ENCODE measurements around the gene CD101.

Gene CD101

GRCh38 chr1:117076648-117077047 is 75.1 kb downstream of the CD101 start:
- Histone ChIP-seq H3K4me1 (ENCODE audit: control insufficient read depth, insufficient read depth, low read length) (no peaks in the 10 kb centered on the region), H3K27ac (ENCODE audit: low read depth, low read length) (no peak overlapping the region), H3K36me3 (ENCODE audit: control insufficient read depth, insufficient read depth, low read length) (peaks cover 92% of the 10 kb centered on the region)

GRCh38 chr1:117077267-117077666 is 75.7 kb downstream of the CD101 start:
- H3K36me3 ChIP-seq (ENCODE audit: control insufficient read depth, insufficient read depth, low read length), result peaks cover 93% of the 10 kb centered on the region
- no peak overlapping the region for H3K27ac ChIP-seq (ENCODE audit: low read depth, low read length)
- H3K9ac ChIP-seq (ENCODE audit: low read depth, low read length), result no peak overlapping the region

More at GRCh38 chr1:117076648-117077047, 75.1 kb downstream of the CD101 start:
- no peak overlapping the region for H3K9ac ChIP-seq (ENCODE audit: low read depth, low read length)
- H3K4me3 ChIP-seq (ENCODE audit: low read depth, low read length), result no peak overlapping the region
- H3K27me3 ChIP-seq (ENCODE audit: control insufficient read depth, insufficient read depth, low read length), result no peaks in the 10 kb centered on the region
- no peaks in the 10 kb centered on the region for H3K9me3 ChIP-seq (ENCODE audit: control insufficient read depth, insufficient read depth, low read length)

GRCh38 chr1:117079737-117080136 is 78.2 kb downstream of the CD101 start:
- no peaks in the 10 kb centered on the region for H3K27me3 ChIP-seq (ENCODE audit: control insufficient read depth, insufficient read depth, low read length)
- H3K36me3 ChIP-seq (ENCODE audit: control insufficient read depth, insufficient read depth, low read length), result peaks cover 95% of the 10 kb centered on the region
- no peaks in the 10 kb centered on the region for H3K9me3 ChIP-seq (ENCODE audit: control insufficient read depth, insufficient read depth, low read length)
- H3K27ac ChIP-seq (ENCODE audit: low read depth, low read length), result no peak overlapping the region
- H3K4me1 ChIP-seq (ENCODE audit: control insufficient read depth, insufficient read depth, low read length), result no peaks in the 10 kb centered on the region
- H3K4me3 ChIP-seq (ENCODE audit: low read depth, low read length), result no peak overlapping the region
- H3K9ac ChIP-seq (ENCODE audit: low read depth, low read length), result no peak overlapping the region

More at GRCh38 chr1:117077267-117077666, 75.7 kb downstream of the CD101 start:
- Histone ChIP-seq H3K9me3 (ENCODE audit: control insufficient read depth, insufficient read depth, low read length) (no peaks in the 10 kb centered on the region), H3K4me3 (ENCODE audit: low read depth, low read length) (no peak overlapping the region), H3K4me1 (ENCODE audit: control insufficient read depth, insufficient read depth, low read length) (no peaks in the 10 kb centered on the region), H3K27me3 (ENCODE audit: control insufficient read depth, insufficient read depth, low read length) (no peaks in the 10 kb centered on the region)

- H3K27ac ChIP-seq (ENCODE audit: low read depth, low read length), result no peak overlapping the region
- H3K27me3 ChIP-seq (ENCODE audit: control insufficient read depth, insufficient read depth, low read length), result no peaks in the 10 kb centered on the region
- peaks cover 93% of the 10 kb centered on the region for H3K36me3 ChIP-seq (ENCODE audit: control insufficient read depth, insufficient read depth, low read length)
- no peak overlapping the region for H3K9ac ChIP-seq (ENCODE audit: low read depth, low read length)
- no peaks in the 10 kb centered on the region for H3K9me3 ChIP-seq (ENCODE audit: control insufficient read depth, insufficient read depth, low read length)
- H3K4me3 ChIP-seq (ENCODE audit: low read depth, low read length), result no peak overlapping the region
- no peaks in the 10 kb centered on the region for H3K4me1 ChIP-seq (ENCODE audit: control insufficient read depth, insufficient read depth, low read length)
Observed at GRCh38 chr1:117084231-117084630, 82.7 kb downstream of the CD101 start.

Data from HUES48 (cell line).